Measurements from ENCODE around the gene CYP4V2.

The CYP4V2 gene

GRCh38 chr4:186236126-186236525 lies 44.8 kb downstream of the CYP4V2 start:
- H3K27me3 ChIP-seq (ENCODE audit: insufficient read depth, low read length) = no peaks in the 10 kb centered on the region; the same call in 1 of the 2 replicates
- H3F3A ChIP-seq (ENCODE audit: insufficient read depth, low read length) = no peaks in the 10 kb centered on the region
- H3K4me1 ChIP-seq (ENCODE audit: insufficient read depth, low read length, severe bottlenecking) = no peaks in the 10 kb centered on the region
- TF ChIP-seq EZH2 (IDR thresholded peaks at IDR 0.05; ENCODE audit: borderline replicate concordance, low read length) = no peak
- TF ChIP-seq, protein P1, sequence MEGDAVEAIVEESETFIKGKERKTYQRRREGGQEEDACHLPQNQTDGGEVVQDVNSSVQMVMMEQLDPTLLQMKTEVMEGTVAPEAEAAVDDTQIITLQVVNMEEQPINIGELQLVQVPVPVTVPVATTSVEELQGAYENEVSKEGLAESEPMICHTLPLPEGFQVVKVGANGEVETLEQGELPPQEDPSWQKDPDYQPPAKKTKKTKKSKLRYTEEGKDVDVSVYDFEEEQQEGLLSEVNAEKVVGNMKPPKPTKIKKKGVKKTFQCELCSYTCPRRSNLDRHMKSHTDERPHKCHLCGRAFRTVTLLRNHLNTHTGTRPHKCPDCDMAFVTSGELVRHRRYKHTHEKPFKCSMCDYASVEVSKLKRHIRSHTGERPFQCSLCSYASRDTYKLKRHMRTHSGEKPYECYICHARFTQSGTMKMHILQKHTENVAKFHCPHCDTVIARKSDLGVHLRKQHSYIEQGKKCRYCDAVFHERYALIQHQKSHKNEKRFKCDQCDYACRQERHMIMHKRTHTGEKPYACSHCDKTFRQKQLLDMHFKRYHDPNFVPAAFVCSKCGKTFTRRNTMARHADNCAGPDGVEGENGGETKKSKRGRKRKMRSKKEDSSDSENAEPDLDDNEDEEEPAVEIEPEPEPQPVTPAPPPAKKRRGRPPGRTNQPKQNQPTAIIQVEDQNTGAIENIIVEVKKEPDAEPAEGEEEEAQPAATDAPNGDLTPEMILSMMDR (IDR thresholded peaks at IDR 0.05; ENCODE audit: low read length) = no peak
- H3K9ac ChIP-seq (ENCODE audit: low read length) = no peak overlapping the region
- no peak overlapping the region for H3K27ac ChIP-seq (ENCODE audit: low read depth, low read length, poor library complexity, severe bottlenecking)
- no peak overlapping the region for H3K4me2 ChIP-seq (ENCODE audit: low read length)
- no peak overlapping the region for H3K4me3 ChIP-seq (ENCODE audit: low read depth, low read length, poor library complexity, severe bottlenecking)
- H3K79me2 ChIP-seq (ENCODE audit: insufficient read depth, low read length) = no peaks in the 10 kb centered on the region
- no peaks in the 10 kb centered on the region for H3K36me3 ChIP-seq (ENCODE audit: insufficient read depth, low read length)
- H2AFZ ChIP-seq (ENCODE audit: low read length) = no peak overlapping the region
- no peaks in the 10 kb centered on the region for H3K9me2 ChIP-seq (ENCODE audit: low read depth, low read length)
- no peaks in the 10 kb centered on the region for H3K9me3 ChIP-seq (ENCODE audit: low read length)
- H4K20me1 ChIP-seq (ENCODE audit: insufficient read depth, low read length) = no peaks in the 10 kb centered on the region

GRCh38 chr4:186240452-186240847 lies 49.1 kb downstream of the CYP4V2 start:
- Histone ChIP-seq H3K9me3 (ENCODE audit: low read length) (no peaks in the 10 kb centered on the region), H3K27me3 (ENCODE audit: insufficient read depth, low read length) (no peaks in the 10 kb centered on the region; the same call in 1 of the 2 replicates), H3K79me2 (ENCODE audit: insufficient read depth, low read length) (no peaks in the 10 kb centered on the region), H3K4me3 (ENCODE audit: low read depth, low read length, poor library complexity, severe bottlenecking) (no peak overlapping the region), H3K9me2 (ENCODE audit: low read depth, low read length) (no peaks in the 10 kb centered on the region), H3F3A (ENCODE audit: insufficient read depth, low read length) (no peaks in the 10 kb centered on the region), H3K4me2 (ENCODE audit: low read length) (no peak overlapping the region), H3K9ac (ENCODE audit: low read length) (no peak overlapping the region), H4K20me1 (ENCODE audit: insufficient read depth, low read length) (no peaks in the 10 kb centered on the region), H3K27ac (ENCODE audit: low read depth, low read length, poor library complexity, severe bottlenecking) (no peak overlapping the region), H3K4me1 (ENCODE audit: insufficient read depth, low read length, severe bottlenecking) (no peaks in the 10 kb centered on the region), H2AFZ (ENCODE audit: low read length) (no peak overlapping the region), H3K36me3 (ENCODE audit: insufficient read depth, low read length) (no peaks in the 10 kb centered on the region)
- TF ChIP-seq EZH2 (IDR thresholded peaks at IDR 0.05; ENCODE audit: borderline replicate concordance, low read length) = no peak
- TF ChIP-seq, protein P1 (IDR thresholded peaks at IDR 0.05; ENCODE audit: low read length) = no peak

DNA sequence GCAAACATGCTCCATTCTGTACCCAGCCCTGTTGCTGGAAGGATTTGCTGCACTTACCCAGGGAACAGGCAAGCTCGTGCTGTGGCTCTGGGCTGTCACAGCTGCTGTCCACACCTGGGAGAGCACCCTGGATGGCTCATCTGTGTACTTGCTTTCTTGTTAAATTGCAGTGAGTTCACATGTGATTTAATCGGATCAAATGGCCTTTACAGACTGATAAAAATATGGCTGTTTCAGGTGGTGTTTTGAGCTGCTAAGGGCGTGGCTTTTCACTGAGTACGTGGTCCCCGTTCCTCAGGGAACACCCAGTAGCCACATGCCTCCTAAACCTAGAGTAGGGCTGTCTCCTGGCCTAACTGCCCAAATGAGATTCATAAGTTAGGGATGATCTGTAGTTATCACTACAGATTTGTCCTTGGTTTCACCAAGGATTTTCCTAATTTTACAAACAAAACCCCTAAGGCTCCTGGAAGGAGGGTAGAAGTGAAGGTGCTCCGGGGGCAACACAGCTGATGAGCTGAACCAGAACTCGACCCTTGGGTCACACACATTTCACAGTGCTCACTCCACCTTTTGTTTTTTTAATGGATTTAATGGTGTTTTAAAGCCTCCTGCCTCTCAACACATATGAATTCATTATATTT lies 49.6 kb downstream of the CYP4V2 start:
- Histone ChIP-seq H3K79me2 (ENCODE audit: insufficient read depth, low read length) (no peaks in the 10 kb centered on the region), H3K9me3 (ENCODE audit: low read length) (no peaks in the 10 kb centered on the region), H3K4me1 (ENCODE audit: insufficient read depth, low read length, severe bottlenecking) (no peaks in the 10 kb centered on the region), H3K9ac (ENCODE audit: low read length) (no peak overlapping the region), H3K27me3 (ENCODE audit: insufficient read depth, low read length) (no peaks in the 10 kb centered on the region; the same call in 1 of the 2 replicates), H2AFZ (ENCODE audit: low read length) (no peak overlapping the region), H3K4me2 (ENCODE audit: low read length) (no peak overlapping the region), H3K9me2 (ENCODE audit: low read depth, low read length) (no peaks in the 10 kb centered on the region), H3F3A (ENCODE audit: insufficient read depth, low read length) (no peaks in the 10 kb centered on the region), H3K27ac (ENCODE audit: low read depth, low read length, poor library complexity, severe bottlenecking) (no peak overlapping the region), H3K36me3 (ENCODE audit: insufficient read depth, low read length) (no peaks in the 10 kb centered on the region), H3K4me3 (ENCODE audit: low read depth, low read length, poor library complexity, severe bottlenecking) (no peak overlapping the region), H4K20me1 (ENCODE audit: insufficient read depth, low read length) (no peaks in the 10 kb centered on the region)
- TF ChIP-seq, protein P1 (IDR thresholded peaks at IDR 0.05; ENCODE audit: low read length) = no peak
- TF ChIP-seq EZH2 (IDR thresholded peaks at IDR 0.05; ENCODE audit: borderline replicate concordance, low read length) = no peak

All from OCI-LY1 (cell line).